DOHH2 (cell line): ENCODE measurements around the gene ERI2.

Experiments used
- H3F3A ChIP-seq: fragments of 200-600 bp; sonication (generic), shearing (Covaris generic); 2 replicates; pipeline ENCODE4 v1.6.0; 2016; ENCODE audit warnings: antibody characterized with exemption, mild to moderate bottlenecking; ENCODE audit not compliant: control insufficient read depth, insufficient read depth
- H3K27ac ChIP-seq: fragments of 200-600 bp; sonication (generic); 2 replicates; pipeline ENCODE4 v1.5.1; 2014; ENCODE audit warnings: low read depth, mild to moderate bottlenecking, low read length, moderate library complexity
- H3K27me3 ChIP-seq: fragments of 200-600 bp; sonication (generic); 2 replicates; pipeline ENCODE4 v1.6.1; 2014; ENCODE audit warnings: mild to moderate bottlenecking, low read length, mixed read lengths; ENCODE audit not compliant: control insufficient read depth
- H3K36me3 ChIP-seq: fragments of 200-600 bp; sonication (generic); 2 replicates; pipeline ENCODE4 v1.6.1; 2014; ENCODE audit warnings: mild to moderate bottlenecking, low read length, moderate library complexity, mixed read lengths; ENCODE audit not compliant: control insufficient read depth
- H3K4me1 ChIP-seq: fragments of 200-600 bp; sonication (generic); 2 replicates; pipeline ENCODE4 v1.6.1; 2014; ENCODE audit warnings: mild to moderate bottlenecking, low read length, mixed read lengths; ENCODE audit not compliant: control insufficient read depth
- H3K4me2 ChIP-seq: fragments of 200-600 bp; sonication (generic); 2 replicates; pipeline ENCODE4 v1.6.0; 2014; ENCODE audit warnings: mild to moderate bottlenecking, low read length, moderate library complexity
- H3K4me3 ChIP-seq: fragments of 200-600 bp; sonication (generic); 2 replicates; pipeline ENCODE4 v1.5.1; 2014; ENCODE audit warnings: mild to moderate bottlenecking, low read length, mixed read lengths
- H3K79me2 ChIP-seq: fragments of 200-600 bp; sonication (generic); 2 replicates; pipeline ENCODE4 v1.6.1; 2014; ENCODE audit warnings: mild to moderate bottlenecking, low read length, mixed read lengths; ENCODE audit not compliant: control insufficient read depth
- H3K9me2 ChIP-seq: fragments of 200-600 bp; sonication (generic); replicated peaks from 2 replicates; pipeline ENCODE4 v1.6.1; 2014; ENCODE audit warnings: mild to moderate bottlenecking, low read length, mixed read lengths; ENCODE audit not compliant: control insufficient read depth
- H3K9me3 ChIP-seq: fragments of 200-600 bp; sonication (generic); 2 replicates; pipeline ENCODE4 v1.6.1; 2014; ENCODE audit warnings: antibody characterized with exemption, low read length, mixed read lengths; ENCODE audit not compliant: control insufficient read depth, insufficient read depth
- H4K20me1 ChIP-seq: fragments of 200-600 bp; sonication (generic); 2 replicates; pipeline ENCODE4 v1.6.0; 2014; ENCODE audit warnings: low read depth, mild to moderate bottlenecking, antibody characterized with exemption, low read length, moderate library complexity; ENCODE audit not compliant: control insufficient read depth, insufficient read depth
- CTCF ChIP-seq: fragments of 200-600 bp; sonication (generic); IDR thresholded peaks from one replicate; pipeline ENCODE4 v1.5.1; 2014; ENCODE audit warnings: antibody characterized with exemption, mild to moderate bottlenecking, low read depth, low read length; ENCODE audit not compliant: poor library complexity, severe bottlenecking
- EZH2phosphoT487 ChIP-seq: fragments of 200-600 bp; sonication (generic); IDR thresholded peaks from 2 replicates; pipeline ENCODE4 v1.6.1; 2017; ENCODE audit warnings: borderline replicate concordance, mild to moderate bottlenecking, antibody characterized with exemption, low read length, moderate library complexity, mixed read lengths

ERI2 gene

GRCh38 chr16:20750558-20750957 is 55.7 kb downstream of the ERI2 start:
- Histone ChIP-seq H3K36me3 (no peaks in the 10 kb centered on the region), H3K4me3 (no peak overlapping the region), H3K9me3 (peaks cover 9% of the 10 kb centered on the region), H3K4me1 (no peaks in the 10 kb centered on the region), H4K20me1 (no peaks in the 10 kb centered on the region), H3F3A (no peaks in the 10 kb centered on the region), H3K27me3 (peaks cover 4% of the 10 kb centered on the region), H3K27ac (no peak overlapping the region), H3K4me2 (no peak overlapping the region), H3K79me2 (no peaks in the 10 kb centered on the region), H3K9me2 (no peaks in the 10 kb centered on the region)
- TF ChIP-seq CTCF (no peak), EZH2phosphoT487 (no peak)

- Histone ChIP-seq H3K9me2 (no peaks in the 10 kb centered on the region), H3K36me3 (no peaks in the 10 kb centered on the region), H3K4me3 (no peak overlapping the region), H3K4me1 (no peaks in the 10 kb centered on the region), H3K79me2 (no peaks in the 10 kb centered on the region), H3F3A (no peaks in the 10 kb centered on the region), H3K9me3 (peaks cover 9% of the 10 kb centered on the region), H3K4me2 (no peak overlapping the region), H3K27me3 (peaks cover 4% of the 10 kb centered on the region), H4K20me1 (no peaks in the 10 kb centered on the region), H3K27ac (no peak overlapping the region)
- TF ChIP-seq CTCF: no peak
- TF ChIP-seq EZH2phosphoT487: no peak
Measured at GRCh38 chr16:20749474-20749873, 56.8 kb downstream of the ERI2 start.

- no peaks in the 10 kb centered on the region for H3K36me3 ChIP-seq
- TF ChIP-seq EZH2phosphoT487: no peak
- TF ChIP-seq CTCF: no peak
- no peaks in the 10 kb centered on the region for H3K4me1 ChIP-seq
- no peaks in the 10 kb centered on the region for H4K20me1 ChIP-seq
- H3K27me3 ChIP-seq: peaks cover 4% of the 10 kb centered on the region
- no peaks in the 10 kb centered on the region for H3K9me2 ChIP-seq
- peaks cover 9% of the 10 kb centered on the region for H3K9me3 ChIP-seq
- H3F3A ChIP-seq: no peaks in the 10 kb centered on the region
- H3K4me3 ChIP-seq: no peak overlapping the region
- H3K27ac ChIP-seq: no peak overlapping the region
- H3K79me2 ChIP-seq: no peaks in the 10 kb centered on the region
- H3K4me2 ChIP-seq: no peak overlapping the region
Measured at GRCh38 chr16:20747030-20747816, 59.0 kb downstream of the ERI2 start.
